ENCODE data around the gene TTC7B.

TTC7B gene

DNA sequence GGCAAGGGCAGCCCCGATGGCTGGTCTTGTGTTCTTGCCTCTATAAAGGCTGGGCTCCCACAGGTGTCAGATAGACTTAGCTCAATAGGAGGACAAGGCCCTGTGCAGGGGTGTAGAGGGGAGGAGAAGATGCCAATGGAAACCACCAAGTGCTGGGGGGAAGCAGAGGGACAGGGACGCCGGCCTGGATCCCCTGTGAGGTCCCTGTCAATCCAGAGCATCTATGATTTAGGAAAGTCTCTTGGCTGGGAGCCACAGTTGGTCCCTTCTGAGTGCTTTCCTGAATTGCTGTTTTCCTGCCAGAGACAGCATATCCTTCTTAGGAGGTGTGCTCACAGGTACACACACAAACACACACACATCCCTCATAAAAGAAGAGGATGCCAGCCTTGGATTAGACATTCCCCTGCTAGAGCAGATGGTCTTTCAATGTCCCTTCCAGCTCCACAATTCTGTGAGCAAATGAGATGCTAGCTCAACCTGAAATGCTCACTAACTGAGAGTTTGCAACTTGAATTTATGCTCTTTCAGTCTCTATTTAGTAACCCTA is 62.7 kb downstream of the TTC7B start:
- Histone ChIP-seq H3K36me3 (ENCODE audit: control insufficient read depth, insufficient read depth, low read length) (no peaks in the 10 kb centered on the region), H3K9me3 (ENCODE audit: control insufficient read depth, insufficient read depth, low read length) (0 out of 2 replicates have a peak, but pooled peaks cover 2% of the 10 kb centered on the region)

DNA sequence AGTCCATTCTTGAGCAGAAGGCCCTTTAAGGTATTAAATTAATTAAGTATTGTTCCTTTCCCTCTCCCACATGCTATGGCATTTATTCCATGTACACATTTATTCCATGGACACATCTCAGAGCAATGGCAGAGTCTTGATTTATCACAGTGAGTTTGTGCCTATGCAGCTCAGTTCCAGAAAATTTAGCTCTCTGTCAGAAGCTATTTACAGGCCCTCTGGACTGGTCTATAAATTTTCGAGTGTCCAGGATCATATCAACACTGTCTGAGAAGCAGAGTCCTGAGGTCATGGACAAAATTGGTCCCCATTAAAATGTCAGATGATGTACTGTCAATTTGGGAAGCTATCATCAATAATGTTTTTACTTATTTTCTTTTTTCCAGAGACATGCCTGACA is 65.5 kb downstream of the TTC7B start:
- Histone ChIP-seq H3K9ac (ENCODE audit: low read depth, low read length) (no peak overlapping the region), H3K4me3 (ENCODE audit: low read depth, low read length) (no peak overlapping the region), H3K27me3 (ENCODE audit: control insufficient read depth, insufficient read depth, low read length) (no peaks in the 10 kb centered on the region), H3K36me3 (ENCODE audit: control insufficient read depth, insufficient read depth, low read length) (no peaks in the 10 kb centered on the region), H3K27ac (ENCODE audit: low read depth, low read length) (no peak overlapping the region), H3K9me3 (ENCODE audit: control insufficient read depth, insufficient read depth, low read length) (0 out of 2 replicates have a peak, but pooled peaks cover 2% of the 10 kb centered on the region), H3K4me1 (ENCODE audit: control insufficient read depth, insufficient read depth, low read length) (no peaks in the 10 kb centered on the region)

More for the DNA sequence above, 62.7 kb downstream of the TTC7B start:
- H3K27ac ChIP-seq (ENCODE audit: low read depth, low read length): no peak overlapping the region
- H3K4me3 ChIP-seq (ENCODE audit: low read depth, low read length): no peak overlapping the region
- H3K9ac ChIP-seq (ENCODE audit: low read depth, low read length): no peak overlapping the region
- H3K4me1 ChIP-seq (ENCODE audit: control insufficient read depth, insufficient read depth, low read length): peaks cover 6% of the 10 kb centered on the region
- H3K27me3 ChIP-seq (ENCODE audit: control insufficient read depth, insufficient read depth, low read length): peaks cover 6% of the 10 kb centered on the region

DNA sequence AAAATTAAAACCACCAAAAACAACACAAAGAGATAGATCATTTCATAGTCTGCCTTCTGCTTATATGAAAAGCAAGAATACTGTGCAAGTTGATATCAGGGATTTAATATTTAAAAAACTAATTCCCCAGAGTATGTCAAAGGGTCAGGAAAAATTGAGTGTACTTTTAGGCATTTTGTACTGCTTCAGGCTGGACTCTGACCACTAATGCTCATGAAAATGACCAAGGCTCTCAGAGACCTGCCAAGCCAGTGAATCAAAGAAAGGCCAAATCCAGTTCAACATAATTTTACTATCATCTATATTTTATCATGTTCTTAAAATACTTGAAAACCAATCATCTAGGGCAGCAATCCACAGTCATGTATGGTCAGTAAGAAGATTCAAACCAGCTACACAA is 66.0 kb downstream of the TTC7B start:
- H3K9ac ChIP-seq (ENCODE audit: low read depth, low read length): no peak overlapping the region
- no peak overlapping the region for H3K27ac ChIP-seq (ENCODE audit: low read depth, low read length)
- 0 out of 2 replicates have a peak, but pooled peaks cover 2% of the 10 kb centered on the region for H3K9me3 ChIP-seq (ENCODE audit: control insufficient read depth, insufficient read depth, low read length)
- no peaks in the 10 kb centered on the region for H3K4me1 ChIP-seq (ENCODE audit: control insufficient read depth, insufficient read depth, low read length)
- H3K36me3 ChIP-seq (ENCODE audit: control insufficient read depth, insufficient read depth, low read length): no peaks in the 10 kb centered on the region
- no peaks in the 10 kb centered on the region for H3K27me3 ChIP-seq (ENCODE audit: control insufficient read depth, insufficient read depth, low read length)
- no peak overlapping the region for H3K4me3 ChIP-seq (ENCODE audit: low read depth, low read length)

DNA sequence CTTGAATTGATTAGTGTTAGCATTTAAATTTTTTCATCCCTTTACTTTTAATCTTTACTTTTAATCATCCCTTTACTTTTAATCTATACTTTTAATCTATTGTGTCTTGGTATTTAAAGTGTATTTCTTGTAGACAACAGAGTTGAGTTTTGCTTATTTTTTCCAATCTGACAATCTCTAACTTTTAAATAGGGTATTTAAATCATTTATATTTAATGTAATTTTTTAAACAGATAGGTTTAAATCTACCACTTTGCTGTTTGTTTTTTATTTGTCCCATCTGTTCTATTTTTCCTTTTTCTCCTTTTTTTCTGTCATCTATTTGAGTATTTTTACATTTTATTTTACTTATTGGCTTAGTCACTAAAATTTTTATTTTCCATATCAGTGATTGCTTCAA is 68.3 kb downstream of the TTC7B start:
- H3K36me3 ChIP-seq (ENCODE audit: control insufficient read depth, insufficient read depth, low read length): no peaks in the 10 kb centered on the region

DNA sequence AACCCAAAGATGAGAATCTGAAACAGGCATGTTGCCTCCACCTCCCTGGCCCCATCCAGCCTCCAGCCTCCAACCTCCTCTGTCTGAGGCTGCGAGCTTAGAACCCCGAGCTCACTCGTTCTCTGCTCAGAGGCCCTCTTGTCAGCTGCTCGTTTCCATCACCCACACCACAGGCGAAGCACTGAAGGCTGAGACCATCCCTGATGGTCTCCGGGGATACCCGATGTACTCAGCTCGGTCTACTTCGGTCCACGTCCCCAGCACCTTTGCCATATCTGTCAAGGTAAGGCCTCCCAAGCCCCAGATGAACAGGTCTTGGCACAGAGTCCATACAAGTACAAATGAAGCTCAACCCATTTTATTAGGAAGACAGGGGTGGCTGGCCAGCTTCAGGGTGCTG is 72.4 kb downstream of the TTC7B start:
- Histone ChIP-seq H3K4me3 (ENCODE audit: low read depth, low read length) (no peak overlapping the region), H3K9ac (ENCODE audit: low read depth, low read length) (no peak overlapping the region), H3K27me3 (ENCODE audit: control insufficient read depth, insufficient read depth, low read length) (no peaks in the 10 kb centered on the region), H3K4me1 (ENCODE audit: control insufficient read depth, insufficient read depth, low read length) (no peaks in the 10 kb centered on the region), H3K36me3 (ENCODE audit: control insufficient read depth, insufficient read depth, low read length) (no peaks in the 10 kb centered on the region), H3K27ac (ENCODE audit: low read depth, low read length) (no peak overlapping the region), H3K9me3 (ENCODE audit: control insufficient read depth, insufficient read depth, low read length) (0 out of 2 replicates have a peak, but pooled peaks cover under 1% of the 10 kb centered on the region)

More for the DNA sequence above, 68.3 kb downstream of the TTC7B start:
- no peaks in the 10 kb centered on the region for H3K4me1 ChIP-seq (ENCODE audit: control insufficient read depth, insufficient read depth, low read length)
- no peaks in the 10 kb centered on the region for H3K27me3 ChIP-seq (ENCODE audit: control insufficient read depth, insufficient read depth, low read length)
- H3K27ac ChIP-seq (ENCODE audit: low read depth, low read length): no peak overlapping the region
- H3K9me3 ChIP-seq (ENCODE audit: control insufficient read depth, insufficient read depth, low read length): 0 out of 2 replicates have a peak, but pooled peaks cover 2% of the 10 kb centered on the region
- H3K9ac ChIP-seq (ENCODE audit: low read depth, low read length): no peak overlapping the region
- H3K4me3 ChIP-seq (ENCODE audit: low read depth, low read length): no peak overlapping the region

DNA sequence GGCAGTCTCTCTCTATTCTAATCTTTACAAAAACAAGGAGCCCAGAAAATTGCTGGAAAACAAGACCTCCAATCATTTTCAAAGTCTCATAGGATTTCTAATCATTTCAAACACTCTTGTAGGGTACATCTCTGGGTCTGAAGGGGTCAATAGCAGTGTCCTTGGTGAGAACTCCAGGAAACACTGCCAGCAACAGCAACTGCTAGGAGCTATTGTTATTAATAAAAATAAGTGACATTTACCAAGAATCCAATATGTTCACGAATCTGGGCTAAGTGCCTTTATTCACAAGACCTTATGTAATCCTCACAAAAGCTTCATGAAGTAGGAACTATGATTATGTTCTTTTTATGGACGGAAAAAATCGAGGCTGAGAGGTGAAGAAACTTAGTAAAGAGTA is 72.8 kb downstream of the TTC7B start:
- H3K27ac ChIP-seq (ENCODE audit: low read depth, low read length): no peak overlapping the region
- H3K4me1 ChIP-seq (ENCODE audit: control insufficient read depth, insufficient read depth, low read length): no peaks in the 10 kb centered on the region
- no peak overlapping the region for H3K4me3 ChIP-seq (ENCODE audit: low read depth, low read length)
- H3K9ac ChIP-seq (ENCODE audit: low read depth, low read length): no peak overlapping the region
- H3K27me3 ChIP-seq (ENCODE audit: control insufficient read depth, insufficient read depth, low read length): no peaks in the 10 kb centered on the region
- H3K9me3 ChIP-seq (ENCODE audit: control insufficient read depth, insufficient read depth, low read length): no peaks in the 10 kb centered on the region
- no peaks in the 10 kb centered on the region for H3K36me3 ChIP-seq (ENCODE audit: control insufficient read depth, insufficient read depth, low read length)

DNA sequence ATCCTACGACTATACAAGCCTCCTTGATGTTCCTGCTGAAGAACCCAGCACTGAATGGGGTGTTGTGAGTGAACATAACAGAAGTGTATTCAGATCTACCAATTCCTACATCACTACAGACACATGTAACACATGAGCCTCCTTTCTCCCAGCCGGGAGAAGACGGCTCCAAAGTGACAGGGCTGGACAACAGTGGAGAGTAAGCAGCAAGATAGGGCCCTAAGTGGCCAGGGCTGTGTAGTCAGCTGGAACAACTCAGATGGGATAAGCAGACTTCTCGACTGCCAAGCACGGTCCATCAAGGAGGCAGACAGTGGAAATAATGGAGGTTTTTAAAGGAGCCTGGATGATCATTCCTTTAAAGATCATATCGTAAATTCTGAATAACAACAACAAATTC is 73.5 kb downstream of the TTC7B start:
- no peaks in the 10 kb centered on the region for H3K27me3 ChIP-seq (ENCODE audit: control insufficient read depth, insufficient read depth, low read length)
- H3K9ac ChIP-seq (ENCODE audit: low read depth, low read length): no peak overlapping the region
- no peaks in the 10 kb centered on the region for H3K9me3 ChIP-seq (ENCODE audit: control insufficient read depth, insufficient read depth, low read length)
- H3K27ac ChIP-seq (ENCODE audit: low read depth, low read length): no peak overlapping the region
- no peak overlapping the region for H3K4me3 ChIP-seq (ENCODE audit: low read depth, low read length)
- H3K36me3 ChIP-seq (ENCODE audit: control insufficient read depth, insufficient read depth, low read length): no peaks in the 10 kb centered on the region
- H3K4me1 ChIP-seq (ENCODE audit: control insufficient read depth, insufficient read depth, low read length): no peaks in the 10 kb centered on the region

DNA sequence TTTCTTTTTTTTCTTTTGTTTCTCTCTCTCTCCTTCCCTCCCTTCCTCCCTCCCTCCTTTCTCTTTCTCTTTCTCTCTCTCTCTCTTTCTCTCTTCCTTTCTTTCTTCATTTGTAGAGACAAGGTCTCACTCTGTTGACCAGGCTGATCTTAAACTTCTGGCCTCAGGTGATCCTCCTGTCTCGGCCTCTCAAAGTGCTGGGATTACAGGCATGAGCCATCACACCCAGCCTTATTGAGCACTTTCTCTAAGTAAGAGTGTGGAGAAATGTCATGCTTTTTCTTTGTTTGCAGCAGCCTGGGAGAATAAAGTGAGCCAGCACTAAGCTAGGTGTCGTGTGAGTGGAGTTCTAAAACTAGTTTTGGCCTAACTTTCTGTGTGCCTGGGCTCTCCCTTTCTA is 74.0 kb downstream of the TTC7B start:
- no peak overlapping the region for H3K4me3 ChIP-seq (ENCODE audit: low read depth, low read length)
- H3K36me3 ChIP-seq (ENCODE audit: control insufficient read depth, insufficient read depth, low read length): no peaks in the 10 kb centered on the region
- no peaks in the 10 kb centered on the region for H3K27me3 ChIP-seq (ENCODE audit: control insufficient read depth, insufficient read depth, low read length)
- H3K9me3 ChIP-seq (ENCODE audit: control insufficient read depth, insufficient read depth, low read length): no peaks in the 10 kb centered on the region
- H3K9ac ChIP-seq (ENCODE audit: low read depth, low read length): no peak overlapping the region
- no peak overlapping the region for H3K27ac ChIP-seq (ENCODE audit: low read depth, low read length)
- no peaks in the 10 kb centered on the region for H3K4me1 ChIP-seq (ENCODE audit: control insufficient read depth, insufficient read depth, low read length)

DNA sequence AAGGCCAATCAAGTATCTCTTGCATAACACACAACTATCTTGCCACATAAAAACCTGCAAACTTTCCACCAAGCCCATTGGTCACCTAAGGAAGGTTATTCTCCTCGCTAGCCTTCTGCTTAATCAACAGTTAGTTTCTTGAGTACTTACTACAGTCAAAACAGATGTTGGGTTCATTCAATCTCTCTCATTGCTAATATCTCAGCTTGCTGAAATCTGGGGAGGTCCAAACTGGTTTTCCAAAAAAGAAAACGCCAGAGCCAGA is 74.6 kb downstream of the TTC7B start:
- Histone ChIP-seq H3K27ac (ENCODE audit: low read depth, low read length) (no peak overlapping the region), H3K4me3 (ENCODE audit: low read depth, low read length) (no peak overlapping the region), H3K9ac (ENCODE audit: low read depth, low read length) (no peak overlapping the region), H3K27me3 (ENCODE audit: control insufficient read depth, insufficient read depth, low read length) (no peaks in the 10 kb centered on the region), H3K4me1 (ENCODE audit: control insufficient read depth, insufficient read depth, low read length) (no peaks in the 10 kb centered on the region), H3K36me3 (ENCODE audit: control insufficient read depth, insufficient read depth, low read length) (no peaks in the 10 kb centered on the region), H3K9me3 (ENCODE audit: control insufficient read depth, insufficient read depth, low read length) (no peaks in the 10 kb centered on the region)

DNA sequence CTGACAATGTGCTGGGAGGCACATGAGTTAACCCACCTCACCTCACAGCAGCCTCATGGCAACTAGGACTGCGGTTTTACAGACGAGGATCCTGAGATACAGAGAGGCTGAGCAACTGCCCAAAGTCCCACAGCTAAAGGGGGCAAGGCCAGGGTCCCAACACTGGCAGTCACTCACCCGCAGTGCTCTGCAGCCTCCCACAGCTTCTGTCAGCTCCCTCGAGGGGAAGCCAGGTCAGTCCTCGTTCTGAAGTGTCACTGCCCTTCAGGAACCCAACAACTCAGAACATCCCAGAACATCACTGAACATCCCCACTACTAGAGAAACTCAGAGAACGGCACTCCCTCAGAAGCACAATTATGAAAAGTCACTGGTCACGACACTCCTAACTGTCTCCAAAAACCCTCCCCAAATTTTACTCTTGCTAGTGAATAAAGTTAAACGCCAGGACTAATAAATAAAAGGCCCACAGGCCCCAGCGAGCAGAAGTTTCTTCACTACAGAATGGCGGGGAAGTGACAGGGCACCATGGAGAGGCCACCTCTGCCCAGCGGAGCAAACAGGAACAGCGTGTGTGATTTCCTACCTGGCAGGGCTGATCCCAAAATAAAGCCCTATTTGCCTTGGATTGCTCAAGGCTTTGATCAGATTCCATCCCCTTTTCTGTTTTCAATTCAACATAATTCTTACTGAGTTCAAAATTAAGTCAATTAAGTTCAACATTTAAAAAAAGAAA is 75.1 kb downstream of the TTC7B start:
- no peak overlapping the region for H3K4me3 ChIP-seq (ENCODE audit: low read depth, low read length)
- no peak overlapping the region for H3K9ac ChIP-seq (ENCODE audit: low read depth, low read length)
- H3K36me3 ChIP-seq (ENCODE audit: control insufficient read depth, insufficient read depth, low read length): no peaks in the 10 kb centered on the region
- no peak overlapping the region for H3K27ac ChIP-seq (ENCODE audit: low read depth, low read length)
- H3K4me1 ChIP-seq (ENCODE audit: control insufficient read depth, insufficient read depth, low read length): no peaks in the 10 kb centered on the region
- no peaks in the 10 kb centered on the region for H3K9me3 ChIP-seq (ENCODE audit: control insufficient read depth, insufficient read depth, low read length)
- no peaks in the 10 kb centered on the region for H3K27me3 ChIP-seq (ENCODE audit: control insufficient read depth, insufficient read depth, low read length)

DNA sequence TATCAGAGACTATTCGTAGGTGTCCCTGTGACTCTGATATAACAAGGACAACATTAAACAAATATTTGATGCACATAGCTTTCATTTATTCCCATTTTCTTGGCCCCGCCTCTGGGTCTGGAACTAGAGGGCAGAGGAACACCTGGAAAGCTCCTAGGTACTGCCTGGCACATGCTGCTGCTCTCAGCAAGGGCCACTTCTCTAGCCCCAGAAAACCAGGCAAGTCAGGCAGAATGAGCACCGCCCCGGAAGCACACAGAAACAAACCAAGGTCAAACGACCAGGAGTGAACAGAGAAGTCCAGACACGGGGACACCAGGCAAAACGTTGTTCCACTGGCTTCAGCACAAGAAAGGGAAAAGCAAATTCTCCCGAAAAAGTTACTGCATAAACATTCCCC is 76.1 kb downstream of the TTC7B start:
- Histone ChIP-seq H3K9me3 (ENCODE audit: control insufficient read depth, insufficient read depth, low read length) (no peaks in the 10 kb centered on the region), H3K4me1 (ENCODE audit: control insufficient read depth, insufficient read depth, low read length) (no peaks in the 10 kb centered on the region), H3K27me3 (ENCODE audit: control insufficient read depth, insufficient read depth, low read length) (no peaks in the 10 kb centered on the region), H3K9ac (ENCODE audit: low read depth, low read length) (no peak overlapping the region), H3K4me3 (ENCODE audit: low read depth, low read length) (no peak overlapping the region), H3K27ac (ENCODE audit: low read depth, low read length) (no peak overlapping the region), H3K36me3 (ENCODE audit: control insufficient read depth, insufficient read depth, low read length) (no peaks in the 10 kb centered on the region)

Data from HUES48 (cell line).